ENCODE measurements around the gene UBE2H. TPM values are rescaled to one million over a fixed set of nuclear protein-coding genes. Genes with fewer than 3 reads are reported as not detected.
A peak's percentile ranks its signal among the peaks of the same experiment; 100 is the strongest.

UBE2H gene
- total and polyA plus RNA-seq, 10 of the 15 experiments (the other 5 are each of a cell fraction or from before 2014, with no cell fraction given): 15.6 to 75.5 (median 32.8) TPM

- intact Hi-C loops (cut with micrococcal nuclease; ENCODE audit: unreplicated experiment): no loop called here
- H3K9me3 ChIP-seq (replicated peaks; ENCODE audit: control insufficient read depth, insufficient read depth, low read length): no peaks in the 10 kb centered on the region; the same call in 2 of the 3 replicates
- no peak overlapping the region for H3K4me3 ChIP-seq
- ChIA-PET SMC1A (ENCODE audit: uncharacterized antibody, unreplicated experiment) (no interaction called here), RAD21 (ENCODE audit: unreplicated experiment) (no interaction called here), POLR2A (no interaction called here), CTCF (no interaction called here)
- no peak overlapping the region for H2AFZ ChIP-seq (ENCODE audit: control insufficient read depth, low read depth, low read length)
- no peaks in the 10 kb centered on the region for H4K20me1 ChIP-seq (ENCODE audit: control insufficient read depth, insufficient read depth)
- ATAC-seq (no peak), DNase-seq (ENCODE audit: low read depth, low spot score) (no peak), FAIRE-seq (no peak)
- H3K4me1 ChIP-seq (ENCODE audit: control insufficient read depth, insufficient read depth, low read length): peaks cover 21% of the 10 kb centered on the region
- WGBS (ENCODE audit: insufficient coverage, insufficient replicate concordance, low lambda C conversion rate, missing lambda C conversion rate): 7% methylated on average over 55 of the region's 73 CpGs
- H3K27me3 ChIP-seq (replicated peaks in 1 of 2; ENCODE audit: control insufficient read depth in 2 of 2, insufficient read depth in 2 of 2, low read length in 1 of 2): peaks cover 30 to 34% of the 10 kb centered on the region in 2 experiments
- no peak overlapping the region for H3K27ac ChIP-seq (ENCODE audit: control insufficient read depth, insufficient read depth)
- peak overlapping the region; percentile 90; the same call in 1 of the 2 replicates for H3K4me2 ChIP-seq (ENCODE audit: control insufficient read depth, insufficient read depth)
- in situ Hi-C loops (cut with MboI): no loop called here
- no peak for TF ChIP-seq PKNOX1 (IDR thresholded peaks at IDR 0.05)
- TF ChIP-seq EZH2 (IDR thresholded peaks at IDR 0.05; ENCODE audit: borderline replicate concordance, control insufficient read depth, low read depth, low read length): 0 out of 2 replicates have a peak, but pooled peaks have one; percentile 90
- peak; percentile 26 for TF ChIP-seq MYC (IDR thresholded peaks at IDR 0.05; ENCODE audit: insufficient read depth, insufficient read length, insufficient replicate concordance, low read length, severe bottlenecking)
- BruUV-seq (replicated peaks): no TSS peak
- H3K9ac ChIP-seq (ENCODE audit: control insufficient read depth, insufficient read depth, low read length): no peak overlapping the region
- no peaks in the 10 kb centered on the region for H3K79me2 ChIP-seq (ENCODE audit: control insufficient read depth, insufficient read depth, low read length)
- no peaks in the 10 kb centered on the region for H3K36me3 ChIP-seq (ENCODE audit: control insufficient read depth in 2 of 2, insufficient read depth in 2 of 2, low read length in 1 of 2)
These were observed 170.6 kb downstream of the UBE2H start for GRCh38 chr7:129781928-129782817.

All from GM12878 (cell line).